ENCODE data around the gene WDR81.
"Not testable (repeated sequence)": the region's sequence is repeated elsewhere in the genome, so short reads cannot be mapped to it uniquely, and the experiment has no call there.

WDR81 gene

DNA sequence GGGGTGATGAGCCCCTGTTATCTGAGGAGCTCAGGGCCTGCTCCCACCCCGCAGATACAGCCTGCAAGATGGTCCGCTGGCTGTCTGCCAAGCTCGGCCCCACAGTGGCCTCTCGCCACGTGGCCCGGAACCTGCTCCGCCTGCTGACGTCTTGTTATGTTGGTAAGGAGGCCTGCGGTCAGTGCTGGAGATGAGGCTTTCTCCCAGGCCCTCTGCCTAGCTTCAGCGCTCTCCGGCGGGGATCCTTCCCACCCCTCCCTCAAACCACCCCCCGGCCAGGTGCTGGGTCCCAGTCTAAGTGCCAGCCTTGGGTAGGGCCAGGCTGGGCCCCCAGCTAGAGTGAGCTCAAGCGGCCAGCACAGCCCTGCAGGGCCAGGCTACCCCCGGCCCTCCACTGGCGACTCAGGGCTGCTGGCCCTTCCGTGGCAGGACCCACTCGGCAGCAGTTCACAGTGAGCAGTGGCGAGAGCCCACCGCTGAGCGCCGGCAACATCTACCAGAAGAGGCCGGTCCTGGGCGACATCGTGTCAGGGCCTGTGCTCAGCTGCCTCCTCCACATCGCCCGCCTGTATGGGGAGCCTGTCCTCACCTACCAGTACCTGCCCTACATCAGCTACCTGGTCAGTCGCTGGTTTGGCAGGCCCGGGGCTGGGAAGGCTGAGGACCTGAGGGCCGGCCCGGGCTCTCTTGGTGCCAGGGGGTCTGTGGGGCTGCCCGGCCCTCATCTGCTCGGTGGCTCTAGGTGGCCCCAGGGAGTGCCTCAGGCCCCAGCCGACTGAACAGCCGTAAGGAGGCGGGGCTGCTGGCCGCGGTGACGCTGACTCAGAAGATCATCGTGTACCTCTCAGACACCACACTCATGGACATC is 6.1 kb downstream of the WDR81 start:
- no peak for DNase-seq (ENCODE audit: low read depth in 3 of 3)

DNA sequence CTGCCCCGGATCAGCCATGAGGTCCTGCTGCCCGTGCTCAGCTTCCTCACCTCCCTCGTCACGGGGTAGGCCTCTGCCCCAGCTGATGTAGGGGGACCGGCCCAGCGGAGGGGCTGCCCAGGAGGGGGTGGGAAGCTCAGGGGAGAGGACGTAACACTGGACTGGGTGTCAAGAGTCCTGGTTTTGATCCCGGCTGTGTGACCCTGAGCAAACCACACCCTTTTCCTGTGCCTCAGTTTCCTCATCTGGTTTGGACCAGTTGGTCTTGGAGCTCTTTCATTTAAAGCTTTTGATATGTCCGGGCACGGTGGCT is 6.6 kb downstream of the WDR81 start:
- DNase-seq (ENCODE audit: low read depth in 3 of 3) = no peak

DNA sequence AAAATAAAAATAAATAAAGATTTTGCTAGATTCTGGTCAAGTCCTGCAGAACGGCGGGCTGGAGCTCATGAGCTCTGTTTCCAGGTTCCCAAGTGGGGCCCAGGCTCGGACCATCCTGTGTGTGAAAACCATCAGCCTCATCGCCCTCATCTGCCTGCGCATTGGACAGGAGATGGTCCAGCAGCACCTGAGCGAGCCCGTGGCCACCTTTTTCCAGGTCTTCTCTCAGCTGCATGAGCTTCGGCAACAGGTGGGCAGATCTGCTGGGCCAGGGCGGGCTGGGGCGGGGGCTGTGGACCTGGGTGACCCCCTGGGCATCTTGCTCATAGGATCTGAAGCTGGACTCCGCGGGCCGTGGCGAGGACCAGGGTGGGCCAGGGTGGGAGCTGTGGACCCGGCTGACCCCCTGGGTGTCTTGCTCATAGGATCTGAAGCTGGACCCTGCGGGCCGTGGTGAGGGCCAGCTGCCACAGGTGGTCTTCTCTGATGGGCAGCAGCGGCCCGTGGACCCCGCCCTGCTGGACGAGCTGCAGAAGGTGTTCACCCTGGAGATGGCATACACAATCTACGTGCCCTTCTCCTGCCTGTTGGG is 7.8 kb downstream of the WDR81 start:
- no peak for DNase-seq (ENCODE audit: low read depth in 3 of 3)

DNA sequence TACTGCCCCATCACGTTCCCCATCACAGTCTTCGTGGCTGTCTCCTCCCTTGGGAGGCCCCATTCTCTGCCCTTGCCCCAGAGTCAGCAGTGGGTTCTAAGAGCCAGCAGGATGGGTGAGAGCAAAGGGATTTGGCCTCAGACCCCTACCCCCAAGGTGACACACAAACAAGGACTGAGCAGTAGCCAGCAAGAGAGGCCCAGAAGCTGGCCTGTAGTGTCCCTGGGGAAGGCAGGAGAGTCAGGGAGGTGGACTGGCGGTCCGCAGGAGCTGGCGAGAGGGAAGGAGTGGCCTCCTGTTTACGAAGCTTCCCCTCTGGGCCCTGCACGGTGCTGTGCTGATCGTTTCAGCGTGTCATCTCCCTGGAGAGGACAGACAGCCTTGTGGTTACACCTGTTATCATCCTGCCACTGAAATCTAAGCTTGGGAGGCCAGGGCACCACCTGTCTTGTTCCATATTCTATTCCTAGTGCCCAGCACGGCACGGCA is 8.4 kb downstream of the WDR81 start:
- no peak for DNase-seq (ENCODE audit: low read depth in 3 of 3)

DNA sequence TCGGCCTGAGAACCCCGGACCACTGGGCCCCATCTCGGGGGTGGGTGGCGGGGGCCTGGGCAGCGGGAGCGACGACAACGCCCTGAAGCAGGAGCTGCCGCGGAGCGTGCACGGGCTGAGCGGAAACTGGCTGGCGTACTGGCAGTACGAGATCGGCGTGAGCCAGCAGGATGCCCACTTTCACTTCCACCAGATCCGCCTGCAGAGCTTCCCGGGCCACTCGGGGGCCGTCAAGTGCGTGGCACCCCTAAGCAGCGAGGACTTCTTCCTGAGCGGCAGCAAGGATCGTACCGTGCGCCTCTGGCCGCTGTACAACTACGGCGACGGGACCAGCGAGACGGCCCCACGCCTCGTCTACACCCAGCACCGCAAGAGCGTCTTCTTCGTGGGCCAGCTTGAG is 9.3 kb downstream of the WDR81 start:
- no peak for DNase-seq (ENCODE audit: low read depth in 3 of 3)

DNA sequence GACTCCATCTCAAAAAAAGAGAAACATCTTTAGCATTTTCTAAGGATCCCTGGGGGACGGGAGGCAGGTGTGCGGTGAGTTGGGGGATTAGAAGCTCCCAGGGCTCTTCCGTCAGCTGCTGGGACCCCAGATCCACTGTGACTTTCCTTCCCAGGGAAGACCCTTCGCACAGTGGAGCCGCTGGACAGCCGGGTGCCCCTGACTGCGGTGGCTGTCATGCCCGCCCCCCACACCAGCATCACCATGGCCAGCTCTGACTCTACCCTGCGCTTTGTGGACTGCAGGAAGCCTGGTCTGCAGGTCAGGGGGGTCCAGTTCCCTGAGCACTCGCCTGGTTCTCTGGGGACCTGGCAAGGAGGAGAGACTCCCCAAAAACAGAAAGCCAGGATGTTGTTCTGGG is 10.9 kb downstream of the WDR81 start:
- no peak for DNase-seq (ENCODE audit: low read depth in 3 of 3)

DNA sequence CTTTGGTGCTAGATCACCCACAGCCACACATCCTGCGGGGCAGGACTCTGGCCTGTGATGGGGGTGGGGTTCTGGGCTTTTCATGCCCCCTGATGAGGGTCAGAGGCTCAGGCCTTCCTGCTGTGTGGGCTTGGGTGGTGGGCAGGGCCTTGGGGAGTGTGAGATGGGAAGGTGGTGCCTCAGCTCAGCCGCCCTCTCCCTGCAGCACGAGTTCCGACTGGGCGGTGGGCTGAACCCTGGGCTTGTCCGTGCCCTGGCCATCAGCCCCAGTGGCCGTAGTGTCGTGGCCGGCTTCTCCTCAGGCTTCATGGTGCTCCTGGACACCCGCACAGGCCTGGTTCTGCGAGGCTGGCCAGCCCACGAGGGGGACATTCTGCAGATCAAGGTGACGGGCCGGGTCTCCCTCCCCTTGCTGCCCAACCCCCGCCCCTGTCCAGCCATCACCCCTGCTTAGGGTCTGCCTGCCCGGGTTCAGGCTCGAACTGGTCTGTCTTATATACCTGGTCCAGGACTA is 11.4 kb downstream of the WDR81 start:
- DNase-seq (ENCODE audit: low read depth in 3 of 3) = no peak

DNA sequence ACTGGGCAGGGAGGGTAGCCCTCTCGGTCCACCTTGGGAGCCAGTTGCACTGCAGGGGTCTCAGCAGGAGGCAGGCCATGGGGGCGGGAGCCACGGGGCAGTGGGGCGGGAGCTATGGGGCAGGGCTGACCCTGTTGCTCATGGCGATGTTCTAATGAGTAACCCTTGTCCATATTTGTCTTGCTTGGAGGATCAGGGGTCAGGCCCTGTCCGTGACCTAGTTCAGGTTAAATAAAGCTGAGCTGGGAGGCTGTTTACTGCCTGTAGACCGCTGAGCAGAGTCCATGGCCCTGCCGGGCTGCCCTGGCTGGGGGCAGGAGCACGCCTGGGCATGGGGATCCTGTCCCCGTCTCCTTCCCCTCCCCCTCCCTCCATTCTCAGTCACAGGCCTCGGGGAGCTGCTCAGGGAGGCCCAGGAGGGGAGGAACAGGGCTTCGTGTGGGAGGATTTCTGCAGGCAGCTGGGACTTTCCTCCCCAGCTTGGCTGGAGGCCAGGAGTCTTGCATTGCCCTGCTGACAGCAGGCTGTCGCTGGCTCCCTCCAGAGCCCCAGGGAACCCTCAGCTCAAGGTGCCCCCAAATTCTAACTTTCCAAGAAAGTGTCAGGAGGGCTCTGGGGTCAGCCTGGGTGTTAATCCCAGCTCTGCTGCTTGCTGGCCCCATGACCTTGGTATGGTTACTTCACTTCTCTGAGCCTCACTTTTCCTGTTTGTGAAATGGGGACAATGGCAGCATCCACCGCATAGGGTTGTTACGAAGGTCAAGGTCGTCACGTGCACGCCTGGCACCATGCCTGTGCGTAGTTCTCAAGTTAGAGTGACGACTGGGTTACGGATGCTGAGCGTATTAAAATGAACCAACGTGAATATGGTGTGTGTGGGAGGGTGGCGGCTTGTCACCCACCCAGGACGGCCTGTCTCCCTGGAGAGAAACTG is 12.1 kb downstream of the WDR81 start:
- no peak for DNase-seq (ENCODE audit: low read depth in 3 of 3)

DNA sequence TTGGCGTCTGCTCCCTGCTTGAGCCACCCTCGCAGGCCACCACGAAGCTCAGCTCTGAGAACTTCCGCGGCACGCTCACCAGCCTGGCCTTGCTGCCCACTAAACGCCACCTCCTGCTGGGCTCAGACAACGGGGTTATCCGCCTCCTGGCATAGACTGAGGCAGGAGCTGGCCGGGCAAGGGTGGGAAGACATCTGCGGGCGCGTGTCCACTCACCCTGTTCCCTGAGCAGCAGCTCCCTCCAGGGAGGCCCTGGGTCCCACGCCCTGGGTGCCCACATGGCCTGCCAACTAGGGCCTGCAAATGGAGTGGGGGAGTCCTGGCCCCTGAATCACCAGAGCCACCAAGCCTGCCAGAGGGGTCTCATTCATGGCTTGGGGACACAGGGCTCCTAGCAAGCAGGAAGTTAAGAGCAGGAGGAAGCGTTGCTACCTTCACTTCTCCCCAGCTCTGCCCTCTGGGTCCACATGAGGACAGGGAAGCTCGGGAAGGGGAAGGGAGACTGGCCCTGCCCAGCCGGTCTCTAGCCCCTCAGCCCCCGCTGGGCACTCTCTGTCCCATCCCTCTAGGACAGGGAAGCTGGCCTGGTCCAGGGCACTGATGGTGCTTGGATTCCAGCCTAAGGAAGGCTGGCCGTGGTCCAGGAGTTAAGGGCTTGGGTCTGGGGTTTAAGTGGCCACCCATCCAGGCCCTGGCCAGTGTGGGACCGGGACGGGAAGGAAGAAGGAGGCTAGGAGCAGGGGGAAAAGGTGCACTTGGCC is 13.2 kb downstream of the WDR81 start:
- DNase-seq (ENCODE audit: low read depth in 3 of 3) = no peak

DNA sequence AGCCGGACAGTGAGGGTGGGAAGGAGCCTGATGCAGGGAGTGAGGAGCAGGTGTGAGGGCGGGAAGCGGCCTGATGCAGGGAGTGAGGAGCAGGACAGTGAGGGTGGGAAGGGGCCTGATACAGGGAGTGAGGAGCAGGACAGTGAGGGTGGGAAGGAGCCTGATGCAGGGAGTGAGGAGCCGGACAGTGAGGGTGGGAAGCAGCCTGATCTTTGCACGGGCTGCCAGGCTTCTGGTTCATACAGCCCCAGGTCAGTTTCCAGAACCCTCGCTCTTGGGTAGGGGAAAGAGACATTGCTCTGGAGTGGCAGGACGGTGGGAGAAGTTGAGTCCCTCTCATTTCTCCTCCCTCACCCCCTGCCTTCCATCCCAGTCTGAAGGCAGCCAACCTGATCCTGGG is 17.4 kb downstream of the WDR81 start:
- not testable (repeated sequence) for DNase-seq (ENCODE audit: low read depth in 3 of 3)

DNA sequence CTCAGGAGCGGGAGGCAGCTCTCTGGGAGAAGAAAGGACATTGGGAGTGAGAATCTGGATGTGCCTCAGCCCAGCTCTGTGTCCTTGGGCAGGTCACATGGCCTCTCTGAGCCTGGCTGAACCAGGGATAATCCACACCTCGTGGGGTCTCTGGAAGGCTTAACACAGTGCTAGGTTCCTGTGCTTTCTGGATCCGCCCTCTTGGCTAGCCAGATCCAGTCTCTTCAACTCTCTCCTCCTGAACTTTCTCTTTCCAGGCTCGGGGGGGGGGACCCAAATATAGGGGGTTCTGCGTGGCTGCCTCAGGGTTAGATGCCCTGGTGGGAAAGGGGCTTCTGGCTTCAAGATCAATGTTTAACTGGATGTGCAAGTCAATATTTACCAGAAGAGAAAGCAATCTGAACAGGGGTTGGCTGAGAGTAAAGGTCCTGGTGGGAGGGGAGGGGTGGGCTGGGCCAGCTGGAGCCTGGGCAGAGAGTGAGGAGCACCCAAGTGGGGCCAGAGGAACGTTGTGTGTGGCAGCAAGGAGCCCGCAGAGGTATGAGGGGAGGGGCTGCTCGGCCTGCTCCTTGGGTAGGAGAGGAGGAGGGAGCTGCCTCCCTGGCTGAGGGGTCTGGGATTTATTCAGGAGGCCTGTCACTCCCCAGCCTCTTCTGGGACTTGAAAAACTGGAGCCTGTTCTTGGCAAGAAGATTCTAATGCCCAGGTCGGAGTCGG is 18.0 kb downstream of the WDR81 start, which contains the start of gene SERPINF2:
TSS of gene SERPINF2 (plus strand) at position 501 of the 717 bp plus-strand sequence. CDS start 2,125 bp downstream, outside the sequence.
- no peak for DNase-seq (ENCODE audit: low read depth in 3 of 3)

DNA sequence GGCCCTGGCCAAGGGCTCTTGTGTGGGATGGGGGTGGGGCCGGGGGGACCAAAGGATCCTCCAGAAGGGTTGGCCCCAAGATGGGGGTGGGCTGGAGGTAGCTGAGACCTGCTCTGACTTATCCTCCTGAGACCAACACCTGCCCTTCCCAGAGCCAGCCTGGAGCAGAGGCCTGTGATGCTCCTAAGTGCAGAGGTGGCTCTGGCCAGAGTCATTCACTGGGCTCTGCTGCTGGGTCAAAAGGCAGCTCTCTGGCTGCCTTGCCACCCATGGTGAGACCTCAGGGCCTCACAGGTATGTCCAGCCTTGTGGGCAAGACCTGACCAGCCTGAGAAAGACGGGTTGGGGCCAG is 18.6 kb downstream of the WDR81 start:
- no peak for DNase-seq (ENCODE audit: low read depth in 3 of 3)

DNA sequence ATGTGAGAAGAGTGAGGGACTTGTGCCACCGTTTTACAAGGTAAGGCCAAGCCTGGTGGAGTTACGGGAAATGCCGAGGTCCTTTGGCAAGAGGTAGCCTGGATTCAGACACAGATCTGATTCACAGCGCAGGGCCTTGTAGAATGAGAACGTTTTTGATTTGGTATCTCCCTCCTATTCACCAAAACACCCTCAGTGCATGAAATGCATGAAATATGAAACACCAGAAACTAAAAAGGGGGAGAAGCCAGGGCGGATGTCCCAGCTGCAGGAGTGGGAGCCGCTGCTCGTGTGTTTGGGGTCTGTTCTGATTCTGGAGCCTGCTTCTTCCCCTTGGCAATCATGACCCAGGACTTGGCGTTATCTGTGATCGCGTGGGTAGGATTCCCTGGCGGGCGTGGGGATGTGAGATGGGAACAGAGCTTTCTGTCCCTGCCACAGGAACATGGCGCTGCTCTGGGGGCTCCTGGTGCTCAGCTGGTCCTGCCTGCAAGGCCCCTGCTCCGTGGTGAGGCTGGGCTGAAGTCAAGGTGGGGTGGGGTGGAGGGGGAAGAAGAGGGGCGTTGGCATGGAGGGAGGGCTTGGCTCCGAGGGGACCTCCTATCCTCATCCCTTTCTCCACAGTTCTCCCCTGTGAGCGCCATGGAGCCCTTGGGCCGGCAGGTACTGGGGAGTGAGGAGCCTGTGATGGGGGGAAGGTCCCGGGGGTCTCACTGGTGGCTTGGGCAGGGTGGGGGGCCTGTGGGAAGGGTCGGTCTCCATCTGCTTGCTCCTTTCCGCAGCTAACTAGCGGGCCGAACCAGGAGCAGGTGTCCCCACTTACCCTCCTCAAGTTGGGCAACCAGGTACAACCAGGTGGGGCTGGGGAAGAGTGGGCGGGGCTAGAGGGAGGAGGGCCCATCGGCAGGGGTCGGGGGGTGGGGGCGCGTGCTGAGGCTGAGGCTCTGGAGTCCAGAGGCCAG is 20.3 kb downstream of the WDR81 start:
- no peak for DNase-seq (ENCODE audit: low read depth in 3 of 3)

DNA sequence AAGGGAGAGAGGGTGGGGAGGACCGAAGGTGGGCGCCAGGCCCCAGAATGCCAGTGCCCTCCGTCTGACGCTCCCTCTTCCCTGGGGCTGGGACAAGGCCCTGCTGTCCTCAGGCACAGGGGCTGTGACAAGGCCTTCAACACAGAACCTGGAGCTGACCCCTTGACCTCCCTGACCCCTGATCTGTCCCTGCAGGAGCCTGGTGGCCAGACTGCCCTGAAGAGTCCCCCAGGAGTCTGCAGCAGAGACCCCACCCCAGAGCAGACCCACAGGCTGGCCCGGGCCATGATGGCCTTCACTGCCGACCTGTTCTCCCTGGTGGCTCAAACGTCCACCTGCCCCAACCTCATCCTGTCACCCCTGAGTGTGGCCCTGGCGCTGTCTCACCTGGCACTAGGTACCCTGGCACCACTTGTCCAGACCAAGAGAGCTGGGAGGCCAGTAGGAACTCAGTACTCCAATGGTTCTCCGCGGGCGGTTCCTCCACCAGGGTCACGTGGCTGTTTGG is 21.1 kb downstream of the WDR81 start:
- DNase-seq (ENCODE audit: low read depth in 3 of 3) = no peak

DNA sequence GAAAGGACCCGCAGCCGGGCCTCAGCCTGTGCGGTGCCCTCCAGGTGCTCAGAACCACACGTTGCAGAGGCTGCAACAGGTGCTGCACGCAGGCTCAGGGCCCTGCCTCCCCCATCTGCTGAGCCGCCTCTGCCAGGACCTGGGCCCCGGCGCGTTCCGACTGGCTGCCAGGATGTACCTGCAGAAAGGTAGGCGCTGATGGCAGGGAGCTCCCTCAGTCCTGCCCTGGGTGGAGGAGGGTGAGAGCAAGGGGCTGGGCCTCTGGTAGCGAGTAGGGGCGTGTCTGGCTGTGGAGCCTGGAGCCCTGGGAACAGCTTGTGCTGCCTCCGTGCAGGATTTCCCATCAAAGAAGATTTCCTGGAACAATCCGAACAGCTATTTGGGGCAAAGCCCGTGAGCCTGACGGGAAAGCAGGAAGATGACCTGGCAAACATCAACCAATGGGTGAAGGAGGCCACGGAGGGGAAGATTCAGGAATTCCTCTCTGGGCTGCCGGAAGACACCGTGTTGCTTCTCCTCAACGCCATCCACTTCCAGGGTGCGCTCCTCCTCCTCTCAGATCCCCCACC is 22.6 kb downstream of the WDR81 start:
- no peak for DNase-seq (ENCODE audit: low read depth in 3 of 3)

DNA sequence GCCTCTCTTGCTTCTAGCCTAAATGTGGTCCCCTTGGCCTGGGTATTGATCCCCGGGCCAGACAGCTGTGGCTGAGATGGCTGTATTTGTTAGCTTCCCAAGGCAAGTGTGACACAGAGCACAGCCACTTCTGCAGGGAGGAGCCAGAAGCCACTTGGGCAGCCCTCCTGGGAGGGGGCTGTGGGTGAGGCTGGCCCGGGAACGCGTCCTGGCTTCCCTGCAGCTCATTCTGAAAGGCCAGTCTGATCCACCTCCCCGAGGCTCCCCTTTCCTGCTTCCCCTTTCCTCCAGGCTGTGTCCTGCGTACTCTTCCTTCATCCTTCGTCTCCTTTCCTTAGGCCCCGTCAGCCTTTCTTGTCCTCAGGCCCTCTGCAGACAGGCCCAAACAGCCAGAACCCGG is 26.1 kb downstream of the WDR81 start:
- no peak for DNase-seq (ENCODE audit: low read depth in 3 of 3)

DNA sequence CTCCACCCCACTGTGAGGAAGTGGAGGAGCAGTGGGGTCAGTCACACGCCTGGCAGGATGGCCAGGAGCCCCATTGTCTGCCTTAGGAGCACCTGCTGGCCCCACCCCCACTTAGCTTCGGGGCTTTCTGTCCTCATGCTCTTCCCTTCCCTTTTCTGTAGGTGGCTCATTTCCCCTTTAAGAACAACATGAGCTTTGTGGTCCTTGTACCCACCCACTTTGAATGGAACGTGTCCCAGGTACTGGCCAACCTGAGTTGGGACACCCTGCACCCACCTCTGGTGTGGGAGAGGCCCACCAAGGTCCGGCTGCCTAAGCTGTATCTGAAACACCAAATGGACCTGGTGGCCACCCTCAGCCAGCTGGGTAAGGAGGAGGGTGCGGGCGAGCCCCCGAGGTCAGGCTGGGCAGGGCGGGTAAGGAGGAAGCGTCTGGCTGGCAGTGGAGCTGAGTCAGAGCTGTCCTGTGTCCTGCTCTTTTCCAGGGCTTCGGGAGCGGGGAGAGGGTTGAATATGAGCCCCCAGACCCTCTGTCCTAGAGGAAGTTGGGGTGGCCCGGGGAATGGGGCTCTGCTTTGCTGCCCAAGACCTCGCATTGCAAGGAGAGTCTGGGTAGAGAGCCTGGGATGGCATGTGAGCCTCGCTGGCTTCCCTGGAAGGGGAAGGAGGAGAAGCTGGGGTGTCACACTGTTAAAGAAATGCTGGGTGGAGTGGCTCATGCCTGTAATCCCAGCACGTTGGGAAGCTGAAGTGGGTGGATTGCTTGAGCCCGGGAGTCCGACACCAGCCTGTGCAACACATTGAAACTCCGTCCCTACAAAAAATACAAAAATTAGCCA is 28.1 kb downstream of the WDR81 start:
- no peak for DNase-seq (ENCODE audit: low read depth in 3 of 3)
